OCI-LY1 (cell line): ENCODE data around the gene AKAP1.

Experiments used
- H2AFZ ChIP-seq: fragments of 200-600 bp; sonication (generic), shearing (Covaris generic); 2 replicates; pipeline ENCODE4 v1.6.0; 2014; ENCODE audit warnings: antibody characterized with exemption, mild to moderate bottlenecking, low read length
- H3F3A ChIP-seq: fragments of 200-600 bp; sonication (generic), shearing (Covaris generic); 2 replicates; pipeline ENCODE4 v1.6.0; 2014; ENCODE audit warnings: mild to moderate bottlenecking, antibody characterized with exemption, low read length, moderate library complexity; ENCODE audit not compliant: insufficient read depth
- H3K27ac ChIP-seq: fragments of 200-600 bp; sonication (generic); 2 replicates; pipeline ENCODE4 v1.5.1; 2014; ENCODE audit warnings: low read length, mixed run types, mild to moderate bottlenecking, low read depth; ENCODE audit not compliant: poor library complexity, severe bottlenecking
- H3K27me3 ChIP-seq: fragments of 200-600 bp; sonication (generic); 2 replicates; pipeline ENCODE4 v1.6.0; 2014; ENCODE audit warnings: antibody characterized with exemption, mild to moderate bottlenecking, low read length, moderate library complexity; ENCODE audit not compliant: insufficient read depth
- H3K36me3 ChIP-seq: fragments of 200-600 bp; sonication (generic); 2 replicates; pipeline ENCODE4 v1.6.1; 2014; ENCODE audit warnings: mild to moderate bottlenecking, antibody characterized with exemption, low read length, moderate library complexity, mixed read lengths; ENCODE audit not compliant: insufficient read depth
- H3K4me1 ChIP-seq: fragments of 200-600 bp; sonication (generic); 2 replicates; pipeline ENCODE4 v1.5.1; 2014; ENCODE audit warnings: mild to moderate bottlenecking, low read length, moderate library complexity; ENCODE audit not compliant: insufficient read depth, severe bottlenecking
- H3K4me2 ChIP-seq: fragments of 200-600 bp; sonication (generic), shearing (Covaris generic); 2 replicates; pipeline ENCODE4 v1.6.1; 2014; ENCODE audit warnings: low read length
- H3K4me3 ChIP-seq: fragments of 200-600 bp; sonication (generic); 2 replicates; pipeline ENCODE4 v1.5.1; 2014; ENCODE audit warnings: low read length, low read depth, mild to moderate bottlenecking, mixed read lengths; ENCODE audit not compliant: poor library complexity, severe bottlenecking
- H3K79me2 ChIP-seq: fragments of 200-600 bp; shearing (Covaris generic); 2 replicates; pipeline ENCODE4 v1.6.1; 2016; ENCODE audit warnings: mixed run types, low read length, mixed read lengths; ENCODE audit not compliant: insufficient read depth
- H3K9ac ChIP-seq: fragments of 200-600 bp; sonication (generic), shearing (Covaris generic); 2 replicates; pipeline ENCODE4 v1.6.1; 2014; ENCODE audit warnings: mild to moderate bottlenecking, low read length, mixed read lengths
- H3K9me2 ChIP-seq: fragments of 200-600 bp; sonication (generic), shearing (Covaris generic); 2 replicates; pipeline ENCODE4 v1.6.1; 2014; ENCODE audit warnings: low read depth, mild to moderate bottlenecking, low read length, mixed read lengths
- H3K9me3 ChIP-seq: fragments of 200-600 bp; shearing (Covaris generic); 2 replicates; pipeline ENCODE4 v1.6.1; 2014; ENCODE audit warnings: low read length, mixed read lengths
- H4K20me1 ChIP-seq: fragments of 200-600 bp; sonication (generic), shearing (Covaris generic); 2 replicates; pipeline ENCODE4 v1.6.0; 2016; ENCODE audit warnings: mild to moderate bottlenecking, low read length; ENCODE audit not compliant: insufficient read depth
- CTCF ChIP-seq: fragments of 200-600 bp; sonication (generic), shearing (Covaris generic); IDR thresholded peaks from 2 replicates; pipeline ENCODE4 v1.5.1; 2017; ENCODE audit warnings: mild to moderate bottlenecking, antibody characterized with exemption, low read length, moderate library complexity, mixed read lengths
- EZH2 ChIP-seq: fragments of 200-600 bp; sonication (generic), shearing (Covaris generic); IDR thresholded peaks from 2 replicates; pipeline ENCODE4 v1.8.0; 2017; ENCODE audit warnings: borderline replicate concordance, mixed run types, mild to moderate bottlenecking, antibody characterized with exemption, low read length, moderate library complexity, mixed read lengths

The AKAP1 gene

GRCh38 chr17:57143361-57143760 lies 58.3 kb downstream of the AKAP1 start:
- H3K4me2 ChIP-seq, result no peak overlapping the region
- H3K4me1 ChIP-seq, result no peaks in the 10 kb centered on the region
- no peaks in the 10 kb centered on the region for H3K36me3 ChIP-seq
- H3K9ac ChIP-seq, result no peak overlapping the region
- H3K27ac ChIP-seq, result no peak overlapping the region
- H3K27me3 ChIP-seq, result peaks cover 6% of the 10 kb centered on the region; the same call in 1 of the 2 replicates
- no peaks in the 10 kb centered on the region for H3K9me2 ChIP-seq
- H3K79me2 ChIP-seq, result no peaks in the 10 kb centered on the region
- H2AFZ ChIP-seq, result no peak overlapping the region
- no peaks in the 10 kb centered on the region for H3F3A ChIP-seq
- no peak for TF ChIP-seq CTCF
- TF ChIP-seq EZH2, result no peak
- H4K20me1 ChIP-seq, result no peaks in the 10 kb centered on the region
- no peak overlapping the region for H3K4me3 ChIP-seq
- peaks cover under 1% of the 10 kb centered on the region; the same call in 1 of the 2 replicates for H3K9me3 ChIP-seq

GRCh38 chr17:57143919-57144318 lies 58.9 kb downstream of the AKAP1 start:
- H3K79me2 ChIP-seq, result no peaks in the 10 kb centered on the region
- no peaks in the 10 kb centered on the region for H3K9me2 ChIP-seq
- H3F3A ChIP-seq, result no peaks in the 10 kb centered on the region
- no peaks in the 10 kb centered on the region for H3K4me1 ChIP-seq
- no peak overlapping the region for H3K4me2 ChIP-seq
- H3K36me3 ChIP-seq, result no peaks in the 10 kb centered on the region; the same call in 1 of the 2 replicates
- H3K4me3 ChIP-seq, result no peak overlapping the region
- peaks cover 4% of the 10 kb centered on the region; the same call in 1 of the 2 replicates for H3K9me3 ChIP-seq
- TF ChIP-seq CTCF (no peak), EZH2 (no peak)
- no peak overlapping the region for H3K27ac ChIP-seq
- H3K27me3 ChIP-seq, result peaks cover 11% of the 10 kb centered on the region; the same call in 1 of the 2 replicates
- no peak overlapping the region for H3K9ac ChIP-seq
- H2AFZ ChIP-seq, result no peak overlapping the region
- H4K20me1 ChIP-seq, result no peaks in the 10 kb centered on the region

GRCh38 chr17:57144567-57144966 lies 59.5 kb downstream of the AKAP1 start:
- Histone ChIP-seq H3K27ac (no peak overlapping the region), H3K9ac (no peak overlapping the region), H3K9me3 (peaks cover 4% of the 10 kb centered on the region; the same call in 1 of the 2 replicates), H2AFZ (no peak overlapping the region), H3K4me3 (no peak overlapping the region), H3K9me2 (no peaks in the 10 kb centered on the region), H3F3A (no peaks in the 10 kb centered on the region), H4K20me1 (no peaks in the 10 kb centered on the region), H3K27me3 (peaks cover 16% of the 10 kb centered on the region; the same call in 1 of the 2 replicates), H3K4me1 (no peaks in the 10 kb centered on the region), H3K36me3 (no peaks in the 10 kb centered on the region; the same call in 1 of the 2 replicates), H3K79me2 (no peaks in the 10 kb centered on the region), H3K4me2 (no peak overlapping the region)
- no peak for TF ChIP-seq CTCF
- no peak for TF ChIP-seq EZH2
